CD4-positive, alpha-beta memory T cell (primary cell): ENCODE data around the gene TNIP2. TPM values are rescaled to one million over a fixed set of nuclear protein-coding genes. Genes with fewer than 3 reads are reported as not detected.
"Not testable (repeated sequence)": the region's sequence is repeated elsewhere in the genome, so short reads cannot be mapped to it uniquely, and the experiment has no call there.

Source experiments
- CTCF ChIA-PET: fragments of 350-600 bp; sonication (Branson Sonifier 250); formaldehyde crosslinking; loops from one replicate; lab custom pipeline; 2021; ENCODE audit warnings: inconsistent platforms; ENCODE audit not compliant: partially characterized antibody; lab: Charles Lee
- POLR2A ChIA-PET: fragments of 350-600 bp; sonication (Branson Sonifier 250); formaldehyde crosslinking; loops from one replicate; lab custom pipeline; 2021; ENCODE audit not compliant: partially characterized antibody; lab: Charles Lee
- DNase-seq, 5 donors: peaks; one replicate each; pipeline versions ENCODE4 v3.0.0 to v3.0.0-alpha.2; 2020 to 2022; ENCODE audit warnings: mixed read lengths in 1 of 5
- H3K27ac ChIP-seq: one replicate; pipeline ENCODE4 v1.7.0; 2013; ENCODE audit warnings: low read depth, low read length
- H3K27me3 ChIP-seq: 2 replicates; pipeline ENCODE4 v1.7.0; 2013; ENCODE audit warnings: mild to moderate bottlenecking, low read length, moderate library complexity; ENCODE audit not compliant: insufficient read depth
- H3K36me3 ChIP-seq: 2 replicates; pipeline ENCODE4 v1.7.0; 2013; ENCODE audit warnings: mild to moderate bottlenecking, low read length, moderate library complexity; ENCODE audit not compliant: insufficient read depth
- H3K4me1 ChIP-seq: 2 replicates; pipeline ENCODE4 v1.7.0; 2013; ENCODE audit warnings: mild to moderate bottlenecking, low read length, moderate library complexity; ENCODE audit not compliant: insufficient read depth
- H3K4me3 ChIP-seq, 2 donors: one replicate each; pipeline ENCODE4 v1.7.0; 2013; ENCODE audit warnings: low read length in 2 of 2, mild to moderate bottlenecking in 1 of 2
- H3K9me3 ChIP-seq, 2 donors: one replicate each; pipeline ENCODE4 v1.7.0; 2013; ENCODE audit warnings: low read length in 2 of 2, control low read depth in 1 of 2; ENCODE audit not compliant: control insufficient read depth in 1 of 2
- H3K27ac Mint-ChIP-seq, 7 donors: one replicate each; pipeline ENCODE4 v1.8.0; 2020 to 2021; ENCODE audit warnings: mixed read lengths in 7 of 7, mild to moderate bottlenecking in 6 of 7, inconsistent platforms in 3 of 7, moderate library complexity in 3 of 7
- H3K27me3 Mint-ChIP-seq, 2 donors: one replicate each; pipeline ENCODE4 v1.8.0; 2020 to 2021; ENCODE audit warnings: mixed read lengths in 2 of 2
- H3K36me3 Mint-ChIP-seq, 2 donors: one replicate each; pipeline ENCODE4 v1.8.0; 2020 to 2021; ENCODE audit warnings: mixed read lengths in 2 of 2, inconsistent platforms in 1 of 2, mild to moderate bottlenecking in 1 of 2
- H3K4me1 Mint-ChIP-seq, 4 donors: one replicate each; pipeline ENCODE4 v1.8.0; 2020 to 2021; ENCODE audit warnings: mixed read lengths in 4 of 4, mild to moderate bottlenecking in 1 of 4
- H3K4me3 Mint-ChIP-seq, 8 donors: one replicate each; pipeline ENCODE4 v1.8.0; 2020 to 2021; ENCODE audit warnings: mixed read lengths in 8 of 8, mild to moderate bottlenecking in 7 of 8, moderate library complexity in 6 of 8, inconsistent platforms in 3 of 8
- H3K9me3 Mint-ChIP-seq, 8 donors: one replicate each; pipeline ENCODE4 v1.8.0; 2020 to 2021; ENCODE audit warnings: mixed read lengths in 8 of 8, mild to moderate bottlenecking in 5 of 8, inconsistent platforms in 3 of 8, moderate library complexity in 1 of 8
- intact Hi-C: fragments of 100-400 bp; cut with micrococcal nuclease; formaldehyde crosslinking; loops from one replicate; pipeline ENCODE4 v1.15.1; 2023
- polyA plus RNA-seq, 2 donors: library from polyadenylated mRNA; unstranded; fragments of 300-500 nt; fragmentation: Illumina TruSeq; gene quantifications; one replicate each; pipeline ENCODE4 v1.2.3, GENCODE V29; 2021
- total RNA-seq, 2 experiments: library from RNA; stranded (reverse); gene quantifications; one replicate each; pipeline ENCODE4 v1.2.3, GENCODE V29; 2021

TNIP2 gene
- total and polyA plus RNA-seq, 4 experiments from 2014 or later = 45.8 to 50.5 (median 49.2) TPM

- no peak overlapping the region for H3K4me3 ChIP-seq
- intact Hi-C loops = loop anchor here (10.0 kb wide), 1 partner anchor 48 kb away; no protein-coding TSS in a partner anchor
- no peaks in the 10 kb centered on the region for H3K9me3 ChIP-seq
- H3K27me3 ChIP-seq = no peaks in the 10 kb centered on the region
- no peaks in the 10 kb centered on the region for H3K36me3 Mint-ChIP-seq
- DNase-seq = no peak
- H3K4me1 Mint-ChIP-seq = peaks cover 8 to 20% (median 12%) of the 10 kb centered on the region in 4 donors
- peaks cover 23% of the 10 kb centered on the region for H3K4me1 ChIP-seq
- no peaks in the 10 kb centered on the region for H3K36me3 ChIP-seq
- H3K27ac Mint-ChIP-seq = no peak overlapping the region
- no peaks in the 10 kb centered on the region for H3K27me3 Mint-ChIP-seq
- no peaks in the 10 kb centered on the region for H3K9me3 Mint-ChIP-seq
- CTCF ChIA-PET = interaction anchor here (0.5 to 1.4 kb wide), 4 partner anchors 54 to 278 kb away, joined by 3 to 7 read pairs (median 3); no protein-coding TSS in a partner anchor
- POLR2A ChIA-PET = interaction anchor here (0.8 kb wide), 1 partner anchor 89 kb away, joined by 3 read pairs; no protein-coding TSS in a partner anchor
- peak overlapping the region in 1 of 8 donors; percentile 30 for H3K4me3 Mint-ChIP-seq
- no peak overlapping the region for H3K27ac ChIP-seq
Observed at GRCh38 chr4:2767046-2767704, 11.0 kb upstream of the TNIP2 start.

DNA sequence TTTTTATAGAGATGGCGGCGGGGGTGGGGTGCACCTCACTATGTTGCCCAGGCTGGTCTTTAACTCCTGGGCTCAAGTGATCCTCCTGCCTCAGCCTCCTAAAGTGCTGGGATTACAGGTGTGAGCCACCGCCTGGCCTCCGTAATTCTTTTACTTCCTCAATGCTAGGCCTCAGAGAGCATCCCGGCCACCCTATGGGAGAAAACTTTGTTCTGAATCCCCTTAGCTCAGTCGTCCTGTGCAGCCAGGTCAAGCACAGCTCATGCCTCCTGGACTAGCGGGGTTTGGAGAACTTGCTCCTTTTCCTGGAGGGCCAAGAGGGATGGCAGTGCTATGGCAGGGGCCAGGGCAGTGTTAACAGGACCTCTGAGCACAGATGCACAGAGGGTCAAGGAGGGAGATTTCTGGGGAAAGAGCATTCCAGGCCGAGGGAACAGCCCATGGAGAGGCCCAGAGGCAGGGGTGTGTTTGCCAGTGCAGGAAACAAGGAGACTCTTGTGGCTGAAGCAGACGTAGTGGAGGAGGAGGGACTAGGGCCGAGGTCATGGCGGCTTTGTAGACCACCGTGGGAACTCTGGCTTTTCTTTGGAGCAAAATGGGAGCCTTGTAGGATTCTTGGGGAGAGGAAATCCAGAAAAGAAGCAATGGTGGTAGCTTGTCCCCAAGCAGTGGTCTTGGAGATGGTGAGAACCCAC lies 9.8 kb upstream of the TNIP2 start:
- no peaks in the 10 kb centered on the region for H3K9me3 Mint-ChIP-seq
- H3K4me1 ChIP-seq = peaks cover 16% of the 10 kb centered on the region
- no peaks in the 10 kb centered on the region for H3K27me3 Mint-ChIP-seq
- peaks cover 4 to 12% (median 9%) of the 10 kb centered on the region in 4 donors for H3K4me1 Mint-ChIP-seq
- H3K4me3 ChIP-seq = no peak overlapping the region
- CTCF ChIA-PET = interaction anchor here (0.7 to 1.5 kb wide), 5 partner anchors 8 to 373 kb away, joined by 3 to 4 read pairs (median 3); no protein-coding TSS in a partner anchor
- no peaks in the 10 kb centered on the region for H3K27me3 ChIP-seq
- H3K9me3 ChIP-seq = no peaks in the 10 kb centered on the region
- H3K36me3 ChIP-seq = no peaks in the 10 kb centered on the region
- H3K27ac Mint-ChIP-seq = peak overlapping the region in 1 of 7 donors; percentile 25
- DNase-seq = no peak
- POLR2A ChIA-PET = no interaction called here
- no peak overlapping the region for H3K27ac ChIP-seq
- peak overlapping the region in 1 of 8 donors; percentile 52 for H3K4me3 Mint-ChIP-seq
- intact Hi-C loops = loop anchor here (2.0 to 10.0 kb wide), 3 partner anchors 49 to 197 kb away; partner anchors contain the start of genes GRK4 and NOP14
- H3K36me3 Mint-ChIP-seq = no peaks in the 10 kb centered on the region

DNA sequence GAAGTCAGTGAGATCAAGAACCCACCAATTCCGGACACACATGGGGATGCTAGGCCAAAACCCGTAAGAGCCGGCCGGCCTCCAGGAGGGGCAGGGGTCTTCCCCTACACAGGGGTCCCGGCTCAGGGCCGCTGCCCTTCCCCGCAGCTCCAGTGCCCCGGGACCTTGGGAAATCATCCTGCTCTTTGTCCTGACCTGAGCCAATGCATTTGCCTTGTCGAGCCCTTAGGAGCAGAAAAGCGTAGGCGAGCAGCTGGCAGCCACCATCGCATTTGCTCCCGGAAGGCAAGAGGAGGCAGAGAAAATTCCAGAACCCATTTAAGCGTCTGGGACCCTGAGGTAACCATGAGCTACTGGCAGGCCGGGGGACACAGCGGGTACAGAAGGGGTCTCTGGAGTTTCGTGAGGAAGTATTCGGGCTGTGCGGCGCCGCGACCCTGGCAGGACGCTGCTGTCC lies 7.4 kb upstream of the TNIP2 start:
- H3K27ac ChIP-seq = no peak overlapping the region
- H3K36me3 ChIP-seq = no peaks in the 10 kb centered on the region
- Mint-ChIP-seq H3K9me3 (no peaks in the 10 kb centered on the region), H3K4me3 (peak overlapping the region in 7 of 8 donors; percentile 42 to 76 (median 51)), H3K27ac (peak overlapping the region in 2 of 7 donors; percentile 18 to 44), H3K4me1 (peaks cover 0 to 7% (median 5%) of the 10 kb centered on the region in 4 donors), H3K36me3 (no peaks in the 10 kb centered on the region), H3K27me3 (no peaks in the 10 kb centered on the region)
- intact Hi-C loops = loop anchor here (10.0 kb wide), 1 partner anchor 51 kb away; no protein-coding TSS in a partner anchor
- ChIA-PET CTCF (interaction anchor here (0.6 to 3.2 kb wide), 29 partner anchors 10 to 282 kb away, joined by 3 to 34 read pairs (median 5); partner anchors contain the start of gene GRK4), POLR2A (interaction anchor here (0.6 to 3.2 kb wide), 10 partner anchors 8 to 1169 kb away, joined by 3 to 15 read pairs (median 4); partner anchors contain the start of genes ADD1 and TNIP2)
- no peaks in the 10 kb centered on the region for H3K27me3 ChIP-seq
- H3K4me1 ChIP-seq = peaks cover 10% of the 10 kb centered on the region
- DNase-seq = no peak
- H3K9me3 ChIP-seq = no peaks in the 10 kb centered on the region
- H3K4me3 ChIP-seq = peak overlapping the region in 1 of 2 donors; percentile 38

DNA sequence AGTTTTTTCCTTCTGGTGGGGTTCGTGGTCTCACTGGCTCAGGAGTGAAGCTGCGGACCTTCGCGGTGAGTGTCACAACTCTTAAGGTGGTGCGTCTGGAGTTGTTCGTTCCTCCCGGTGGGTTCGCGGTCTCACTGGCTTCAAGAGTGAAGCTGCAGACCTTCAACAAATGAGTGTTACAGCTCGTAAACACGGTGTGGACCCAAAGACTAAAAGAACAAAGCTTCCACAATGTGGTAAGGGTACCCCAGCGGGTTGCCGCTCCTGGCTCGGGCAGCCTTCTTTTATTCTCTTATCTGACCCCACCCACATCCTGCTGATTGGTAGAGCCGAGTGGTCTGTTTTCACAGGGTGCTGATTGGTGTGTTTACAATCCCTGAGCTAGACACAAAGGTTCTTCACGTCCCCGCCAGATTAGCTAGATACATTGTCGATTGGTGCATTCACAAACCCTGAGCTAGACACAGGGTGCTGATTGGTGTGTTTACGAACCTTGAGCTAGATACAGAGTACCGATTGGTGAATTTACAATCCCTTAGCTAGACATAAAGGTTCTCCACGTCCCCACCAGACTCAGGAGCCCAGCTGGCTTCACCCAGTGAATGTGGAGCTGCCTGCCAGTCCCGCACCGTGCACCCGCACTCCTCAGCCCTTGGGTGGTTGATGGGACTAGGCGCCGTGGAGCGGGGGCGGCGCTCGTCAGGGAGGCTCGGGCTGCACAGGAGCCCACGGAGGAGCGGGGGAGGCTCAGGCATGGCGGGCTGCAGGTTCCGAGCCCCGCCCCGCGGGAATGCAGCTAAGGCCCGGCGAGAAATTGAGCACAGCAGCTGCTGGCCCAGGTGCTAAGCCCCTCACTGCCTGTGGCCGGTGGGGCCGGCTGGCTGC lies 6.6 kb upstream of the TNIP2 start:
- H3K4me3 ChIP-seq, H3K36me3 Mint-ChIP-seq, H3K36me3 ChIP-seq, DNase-seq, H3K27ac ChIP-seq, H3K27me3 ChIP-seq, H3K9me3 Mint-ChIP-seq, H3K9me3 ChIP-seq, H3K27me3 Mint-ChIP-seq, H3K4me1 Mint-ChIP-seq: not testable (repeated sequence)
- H3K4me1 ChIP-seq = peaks cover 10% of the 10 kb centered on the region
- intact Hi-C loops = loop anchor here (10.0 kb wide), 1 partner anchor 52 kb away; no protein-coding TSS in a partner anchor
- H3K4me3 Mint-ChIP-seq = peak overlapping the region in 1 of 8 donors; percentile 31
- POLR2A ChIA-PET = interaction anchor here (0.7 to 3.2 kb wide), 7 partner anchors 20 to 275 kb away, joined by 3 to 15 read pairs (median 3); no protein-coding TSS in a partner anchor
- peak overlapping the region in 2 of 7 donors; percentile 44 to 74 for H3K27ac Mint-ChIP-seq
- CTCF ChIA-PET = interaction anchor here (0.9 to 3.2 kb wide), 23 partner anchors 13 to 283 kb away, joined by 3 to 34 read pairs (median 5); no protein-coding TSS in a partner anchor

GRCh38 chr4:2762048-2762447 lies 5.9 kb upstream of the TNIP2 start:
- ChIA-PET CTCF (interaction anchor here (0.9 to 3.2 kb wide), 9 partner anchors 12 to 276 kb away, joined by 3 to 34 read pairs (median 8); no protein-coding TSS in a partner anchor), POLR2A (interaction anchor here (0.7 to 3.2 kb wide), 3 partner anchors 50 to 174 kb away, joined by 3 to 15 read pairs (median 3); no protein-coding TSS in a partner anchor)
- no peaks in the 10 kb centered on the region for H3K27me3 Mint-ChIP-seq
- Histone ChIP-seq H3K9me3 (no peaks in the 10 kb centered on the region), H3K4me3 (no peak overlapping the region), H3K27ac (no peak overlapping the region), H3K4me1 (peaks cover 10% of the 10 kb centered on the region), H3K27me3 (no peaks in the 10 kb centered on the region), H3K36me3 (no peaks in the 10 kb centered on the region)
- no peaks in the 10 kb centered on the region for H3K9me3 Mint-ChIP-seq
- H3K27ac Mint-ChIP-seq = peak overlapping the region in 3 of 7 donors; percentile 22 to 74 (median 37)
- DNase-seq = no peak
- no peak overlapping the region for H3K4me3 Mint-ChIP-seq
- H3K4me1 Mint-ChIP-seq = peaks cover 0 to 14% (median 5%) of the 10 kb centered on the region in 4 donors
- intact Hi-C loops = loop anchor here (10.0 kb wide), 1 partner anchor 53 kb away; no protein-coding TSS in a partner anchor
- H3K36me3 Mint-ChIP-seq = no peaks in the 10 kb centered on the region
